HK-2 (cell line): ENCODE results near the gene LUC7L.
"Not testable (repeated sequence)": the region's sequence is repeated elsewhere in the genome, so short reads cannot be mapped to it uniquely, and the experiment has no call there.

Experiments used
- DNase-seq: peaks from one replicate; pipeline ENCODE4 v3.0.0-alpha.2; 2018; ENCODE audit not compliant: unreplicated experiment

Gene LUC7L

DNA sequence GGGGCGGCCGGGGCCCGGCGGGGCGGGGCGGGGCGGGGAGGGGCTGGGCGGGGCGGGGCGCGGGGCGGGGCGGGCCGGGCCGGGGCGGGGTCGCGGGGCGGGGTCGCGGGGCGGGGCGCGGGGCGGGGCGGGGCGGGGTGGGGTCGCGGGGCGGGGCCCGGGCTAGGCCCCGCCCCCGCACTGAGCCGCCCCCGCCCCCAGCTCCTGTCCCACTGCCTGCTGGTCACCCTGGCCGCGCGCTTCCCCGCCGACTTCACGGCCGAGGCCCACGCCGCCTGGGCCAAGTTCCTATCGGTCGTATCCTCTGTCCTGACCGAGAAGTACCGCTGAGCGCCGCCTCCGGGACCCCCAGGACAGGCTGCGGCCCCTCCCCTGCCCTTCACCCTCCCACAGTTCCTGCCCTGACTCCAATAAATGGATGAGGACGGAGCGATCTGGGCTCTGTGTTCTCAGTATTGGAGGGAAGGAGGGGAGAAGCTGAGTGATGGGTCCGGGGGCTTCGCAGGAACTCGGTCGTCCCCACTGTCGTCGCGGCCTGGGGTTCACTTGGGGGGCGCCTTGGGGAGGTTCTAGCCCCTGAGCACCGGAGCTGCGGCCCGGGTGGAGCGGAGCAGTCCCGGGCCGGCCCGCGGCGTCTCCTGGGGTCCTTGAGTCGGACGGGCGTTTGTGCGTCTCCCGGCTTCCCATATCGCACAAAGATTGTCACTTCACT lies 64.3 kb downstream of the LUC7L start:
- DNase-seq, result no peak

DNA sequence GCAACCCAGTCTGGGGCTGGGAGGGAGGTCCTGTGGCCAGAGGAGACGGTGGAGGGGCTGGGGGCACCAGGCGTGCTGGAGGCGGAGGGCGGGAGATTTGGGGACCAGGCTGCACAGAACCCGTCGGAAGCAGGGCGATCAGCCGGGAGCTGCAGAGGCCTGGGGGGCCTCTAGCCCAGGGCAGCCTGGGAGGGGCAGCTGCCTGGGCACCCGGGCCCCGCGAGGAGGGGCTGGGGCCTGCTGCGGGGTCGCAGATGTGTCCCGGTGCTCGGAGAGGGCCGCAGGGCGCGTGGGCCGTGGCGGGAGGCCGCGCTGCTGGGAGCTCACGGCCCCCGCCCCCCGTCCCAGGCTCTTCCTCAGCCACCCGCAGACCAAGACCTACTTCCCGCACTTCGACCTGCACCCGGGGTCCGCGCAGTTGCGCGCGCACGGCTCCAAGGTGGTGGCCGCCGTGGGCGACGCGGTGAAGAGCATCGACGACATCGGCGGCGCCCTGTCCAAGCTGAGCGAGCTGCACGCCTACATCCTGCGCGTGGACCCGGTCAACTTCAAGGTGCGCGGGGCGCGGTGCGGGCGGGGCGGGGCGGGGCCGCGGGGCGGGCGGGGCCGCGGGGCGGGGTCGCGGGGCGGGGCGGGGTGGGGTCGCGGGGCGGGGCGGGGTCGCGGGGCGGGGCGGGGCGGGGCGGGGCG lies 65.0 kb downstream of the LUC7L start:
- not testable (repeated sequence) for DNase-seq

DNA sequence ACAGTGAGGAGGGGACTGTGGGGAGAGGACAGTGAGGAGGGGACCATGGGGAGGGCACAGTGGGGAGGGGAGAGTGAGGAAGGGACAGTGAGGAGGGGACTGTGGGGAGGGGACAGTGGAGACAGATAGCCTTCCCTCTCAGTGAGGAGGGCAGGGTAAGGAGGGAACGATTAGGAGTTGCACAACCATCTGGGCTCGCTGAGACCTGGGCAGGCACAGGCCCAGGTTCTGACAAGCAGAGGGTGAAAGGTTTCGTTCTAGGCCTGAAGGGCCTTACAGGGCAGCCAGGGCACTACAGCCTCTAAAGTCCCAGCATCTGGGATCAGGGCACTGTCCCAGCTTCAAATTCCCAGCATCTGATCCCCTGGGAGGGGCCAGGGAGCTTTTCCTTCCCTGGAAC lies 65.6 kb downstream of the LUC7L start:
- DNase-seq, result not testable (repeated sequence)

DNA sequence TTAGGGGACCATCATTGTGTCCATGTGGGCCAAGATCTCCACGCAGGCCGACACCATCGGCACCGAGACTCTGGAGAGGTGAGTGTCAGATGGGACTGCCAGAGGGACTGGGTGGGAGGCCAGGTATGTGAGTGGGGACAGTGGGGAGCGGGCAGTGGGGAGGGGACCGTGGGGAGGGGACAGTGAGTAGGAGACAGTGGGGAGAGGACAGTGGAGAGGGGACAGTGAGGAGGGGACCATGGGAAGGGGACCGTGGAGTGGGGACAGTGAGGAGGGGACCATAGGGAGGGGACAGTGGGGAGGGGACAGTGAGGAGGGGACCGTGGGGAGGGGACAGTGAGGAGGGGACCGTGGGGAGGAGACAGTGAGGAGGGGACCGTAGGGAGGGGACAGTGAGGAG lies 66.1 kb downstream of the LUC7L start:
- DNase-seq, result not testable (repeated sequence)

DNA sequence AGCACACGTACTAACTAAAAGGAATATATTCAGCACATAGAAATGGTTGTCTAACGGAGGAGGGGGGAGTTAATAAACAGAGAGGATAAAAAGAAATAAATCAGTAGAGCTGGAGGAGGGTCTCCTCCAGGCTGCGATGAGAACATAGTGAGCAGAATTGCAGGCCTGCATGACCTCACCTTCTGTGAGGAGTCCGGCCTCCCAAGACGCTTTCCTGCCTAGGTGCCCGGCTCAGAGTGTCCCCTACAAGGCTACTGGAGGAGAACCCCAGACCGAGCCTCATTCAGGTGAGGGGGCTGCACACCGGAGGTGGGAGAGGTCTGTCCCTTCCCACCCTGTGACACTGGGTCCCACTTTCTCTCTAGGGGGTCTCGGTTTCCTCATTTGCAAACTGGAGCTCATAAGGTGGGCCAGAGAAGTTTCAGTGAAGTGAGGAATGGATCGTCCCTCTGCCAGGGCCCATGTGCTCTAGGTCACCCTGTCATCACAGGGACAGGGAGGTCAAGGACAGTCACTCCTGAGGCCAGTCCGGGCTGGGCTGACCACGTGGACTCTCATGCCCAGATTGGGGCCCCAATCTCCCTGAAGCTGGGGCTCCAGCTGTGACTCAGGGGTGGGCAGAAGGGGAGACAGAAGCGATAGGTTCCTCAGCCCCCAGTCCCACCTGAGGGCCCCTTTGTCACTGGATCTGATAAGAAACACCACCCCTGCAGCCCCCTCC lies 66.8 kb downstream of the LUC7L start:
- DNase-seq, result no peak

DNA sequence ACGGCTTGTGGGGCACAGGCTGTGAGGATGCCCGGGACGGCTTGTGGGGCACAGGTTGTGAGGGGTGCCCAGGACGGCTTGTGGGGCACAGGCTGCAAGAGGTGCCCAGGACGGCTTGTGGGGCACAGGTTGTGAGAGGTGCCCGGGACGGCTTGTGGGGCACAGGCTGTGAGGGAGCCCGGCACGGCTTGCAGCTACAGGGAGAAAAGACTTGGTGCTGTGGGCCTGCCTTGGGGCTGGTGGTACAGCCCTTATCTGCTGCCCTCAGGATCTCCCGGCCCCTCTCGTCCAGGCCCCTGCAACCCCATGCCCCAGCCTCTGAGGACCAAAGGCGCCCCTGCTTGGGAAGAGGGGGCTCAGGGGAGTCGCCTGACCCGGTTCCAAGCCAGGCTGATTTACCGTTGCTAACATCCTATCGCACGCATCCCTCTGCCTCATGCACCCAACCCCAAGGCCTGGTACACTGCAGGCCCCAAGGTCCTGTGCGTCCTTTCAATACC lies 68.5 kb downstream of the LUC7L start:
- DNase-seq, result no peak

DNA sequence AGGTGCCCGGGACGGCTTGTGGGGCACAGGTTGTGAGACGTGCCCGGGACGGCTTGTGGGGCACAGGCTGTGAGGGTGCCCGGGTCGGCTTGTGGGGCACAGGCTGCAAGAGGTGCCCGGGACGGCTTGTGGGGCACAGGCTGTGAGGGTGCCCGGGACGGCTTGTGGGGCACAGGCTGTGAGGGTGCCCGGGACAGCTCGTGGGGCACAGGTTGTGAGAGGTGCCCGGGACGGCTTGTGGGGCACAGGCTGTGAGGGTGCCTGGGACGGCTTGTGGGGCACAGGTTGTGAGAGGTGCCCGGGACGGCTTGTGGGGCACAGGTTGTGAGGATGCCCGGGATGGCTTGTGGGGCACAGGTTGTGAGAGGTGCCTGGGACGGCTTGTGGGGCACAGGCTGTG lies 69.0 kb downstream of the LUC7L start:
- not testable (repeated sequence) for DNase-seq

DNA sequence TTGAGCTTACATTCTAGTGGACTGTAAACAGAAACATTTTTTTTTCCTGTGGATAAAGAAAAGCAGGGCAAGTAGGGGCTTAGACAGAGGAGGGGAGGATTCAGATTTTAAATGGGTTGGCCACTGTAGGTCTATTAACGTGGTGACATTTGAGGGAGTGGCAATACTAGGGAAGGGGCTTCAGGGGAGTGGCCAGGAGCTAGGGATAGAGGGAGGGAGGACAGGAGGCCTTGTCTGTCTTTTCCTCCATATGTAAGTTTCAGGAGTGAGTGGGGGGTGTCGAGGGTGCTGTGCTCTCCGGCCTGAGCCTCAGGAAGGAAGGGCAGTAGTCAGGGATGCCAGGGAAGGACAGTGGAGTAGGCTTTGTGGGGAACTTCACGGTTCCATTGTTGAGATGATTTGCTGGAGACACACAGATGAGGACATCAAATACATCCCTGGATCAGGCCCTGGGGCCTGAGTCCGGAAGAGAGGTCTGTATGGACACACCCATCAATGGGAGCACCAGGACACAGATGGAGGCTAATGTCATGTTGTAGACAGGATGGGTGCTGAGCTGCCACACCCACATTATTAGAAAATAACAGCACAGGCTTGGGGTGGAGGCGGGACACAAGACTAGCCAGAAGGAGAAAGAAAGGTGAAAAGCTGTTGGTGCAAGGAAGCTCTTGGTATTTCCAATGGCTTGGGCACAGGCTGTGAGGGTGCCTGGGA lies 70.0 kb downstream of the LUC7L start:
- no peak for DNase-seq

DNA sequence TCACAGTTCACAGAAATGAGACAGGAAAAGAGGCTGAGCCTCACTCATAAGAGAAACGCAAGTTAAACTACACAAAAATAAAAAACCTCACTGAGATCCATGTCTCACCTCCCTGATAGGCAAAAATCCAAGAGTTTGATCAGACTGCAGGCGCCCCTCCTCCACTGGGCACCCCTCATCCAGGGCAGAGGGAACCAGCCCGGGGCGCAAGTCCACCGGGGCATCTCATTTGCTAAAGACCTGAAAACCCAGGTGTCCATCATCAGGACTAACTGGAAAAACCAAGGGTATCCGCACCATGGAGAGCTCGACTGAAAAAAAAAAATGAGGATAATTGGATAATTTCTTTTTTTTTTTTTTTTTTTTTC lies 74.2 kb downstream of the LUC7L start:
- DNase-seq, result no peak

DNA sequence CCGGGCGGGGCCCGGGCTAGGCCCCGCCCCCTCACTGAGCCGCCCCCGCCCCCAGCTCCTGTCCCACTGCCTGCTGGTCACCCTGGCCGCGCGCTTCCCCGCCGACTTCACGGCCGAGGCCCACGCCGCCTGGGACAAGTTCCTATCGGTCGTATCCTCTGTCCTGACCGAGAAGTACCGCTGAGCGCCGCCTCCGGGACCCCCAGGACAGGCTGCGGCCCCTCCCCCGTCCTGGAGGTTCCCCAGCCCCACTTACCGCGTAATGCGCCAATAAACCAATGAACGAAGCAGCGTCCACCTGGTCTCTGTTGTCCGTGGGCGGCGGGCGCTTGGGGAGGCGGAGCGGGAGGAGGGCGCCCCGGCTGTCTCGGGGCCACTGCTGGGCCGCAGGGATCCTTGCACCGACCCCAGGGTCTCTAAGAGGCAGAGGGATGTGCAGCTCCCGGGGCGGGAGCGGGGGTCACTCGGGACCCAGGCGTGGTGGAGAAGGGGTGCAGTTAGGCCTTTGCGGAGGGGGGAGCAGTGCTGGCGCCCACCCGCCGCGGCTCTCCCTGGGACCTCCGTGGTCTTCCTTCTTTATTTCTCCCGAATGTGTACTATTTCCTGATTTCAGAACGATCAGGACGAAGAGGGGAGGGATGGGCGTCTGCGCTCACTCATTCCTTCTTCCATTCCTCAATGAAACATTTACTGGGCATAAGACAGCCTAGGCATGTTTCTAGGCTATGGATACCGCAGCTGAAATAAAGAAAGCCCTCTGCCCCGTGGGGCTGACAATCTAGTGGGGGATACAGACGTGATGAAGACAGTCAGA lies 74.8 kb downstream of the LUC7L start:
- DNase-seq, result no peak

DNA sequence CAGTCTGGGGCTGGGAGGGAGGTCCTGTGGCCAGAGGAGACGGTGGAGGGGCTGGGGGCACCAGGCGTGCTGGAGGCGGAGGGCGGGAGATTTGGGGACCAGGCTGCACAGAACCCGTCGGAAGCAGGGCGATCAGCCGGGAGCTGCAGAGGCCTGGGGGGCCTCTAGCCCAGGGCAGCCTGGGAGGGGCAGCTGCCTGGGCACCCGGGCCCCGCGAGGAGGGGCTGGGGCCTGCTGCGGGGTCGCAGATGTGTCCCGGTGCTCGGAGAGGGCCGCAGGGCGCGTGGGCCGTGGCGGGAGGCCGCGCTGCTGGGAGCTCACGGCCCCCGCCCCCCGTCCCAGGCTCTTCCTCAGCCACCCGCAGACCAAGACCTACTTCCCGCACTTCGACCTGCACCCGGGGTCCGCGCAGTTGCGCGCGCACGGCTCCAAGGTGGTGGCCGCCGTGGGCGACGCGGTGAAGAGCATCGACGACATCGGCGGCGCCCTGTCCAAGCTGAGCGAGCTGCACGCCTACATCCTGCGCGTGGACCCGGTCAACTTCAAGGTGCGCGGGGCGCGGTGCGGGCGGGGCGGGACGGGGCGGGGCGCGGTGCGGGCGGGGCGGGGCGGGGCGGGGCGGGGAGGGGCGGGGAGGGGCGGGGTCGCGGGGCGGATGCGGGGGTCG lies 75.6 kb downstream of the LUC7L start:
- DNase-seq, result not testable (repeated sequence)

DNA sequence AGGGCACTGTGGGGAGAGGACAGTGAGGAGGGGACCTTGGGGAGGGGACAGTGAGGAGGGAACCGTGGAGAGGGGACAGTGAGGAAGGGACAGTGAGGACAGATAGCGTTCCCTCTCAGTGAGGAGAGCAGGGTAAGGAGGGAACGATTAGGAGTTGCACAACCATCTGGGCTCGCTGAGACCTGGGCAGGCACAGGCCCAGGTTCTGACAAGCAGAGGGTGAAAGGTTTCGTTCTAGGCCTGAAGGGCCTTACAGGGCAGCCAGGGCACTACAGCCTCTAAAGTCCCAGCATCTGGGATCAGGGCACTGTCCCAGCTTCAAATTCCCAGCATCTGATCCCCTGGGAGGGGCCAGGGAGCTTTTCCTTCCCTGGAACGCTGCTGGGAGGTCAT lies 76.1 kb downstream of the LUC7L start:
- DNase-seq, result not testable (repeated sequence)

DNA sequence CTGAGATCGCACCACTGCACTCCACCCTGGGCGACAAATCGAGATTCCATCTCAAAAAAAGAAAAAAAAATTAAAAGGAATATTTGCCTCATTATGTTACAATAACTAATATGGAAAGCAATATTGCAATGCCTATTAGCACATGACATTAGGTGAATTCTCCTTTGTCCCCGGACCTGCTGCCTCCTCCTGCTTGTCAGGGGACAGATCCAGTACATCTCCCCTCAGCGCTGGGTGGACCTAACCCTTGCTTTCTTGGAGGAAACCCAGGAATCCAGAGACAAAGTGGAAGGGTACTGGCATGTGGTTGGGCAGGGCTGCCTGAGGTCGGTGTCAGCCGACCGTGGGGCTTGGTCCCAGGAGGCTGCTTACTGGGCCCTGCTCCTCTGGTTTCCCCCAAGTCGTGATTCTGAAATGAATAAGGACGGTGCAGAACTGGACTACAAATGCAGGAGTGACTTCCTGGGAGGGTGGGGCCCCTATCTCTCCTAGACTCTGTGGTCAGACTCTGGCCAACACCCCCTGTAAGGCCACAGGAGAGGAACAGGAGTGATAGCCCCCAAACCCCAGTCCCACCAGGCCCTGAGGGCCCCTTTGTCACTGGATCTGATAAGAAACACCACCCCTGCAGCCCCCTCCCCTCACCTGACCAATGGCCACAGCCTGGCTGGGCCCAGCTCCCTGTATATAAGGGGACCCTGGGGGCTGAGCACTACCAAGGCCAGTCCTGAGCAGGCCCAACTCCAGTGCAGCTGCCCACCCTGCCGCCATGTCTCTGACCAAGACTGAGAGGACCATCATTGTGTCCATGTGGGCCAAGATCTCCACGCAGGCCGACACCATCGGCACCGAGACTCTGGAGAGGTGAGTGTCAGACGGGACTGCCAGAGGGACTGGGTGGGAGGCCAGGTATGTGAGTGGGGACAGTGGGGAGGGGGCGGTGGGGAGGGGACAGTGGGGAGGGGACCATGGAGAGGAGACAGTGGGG lies 76.8 kb downstream of the LUC7L start, which contains the start of gene HBZ:
Gene HBZ, plus strand, starts transcription at position 504 of the 988 bp plus-strand sequence. Its CDS starts 266 bp downstream, at position 770.
- DNase-seq, result no peak

DNA sequence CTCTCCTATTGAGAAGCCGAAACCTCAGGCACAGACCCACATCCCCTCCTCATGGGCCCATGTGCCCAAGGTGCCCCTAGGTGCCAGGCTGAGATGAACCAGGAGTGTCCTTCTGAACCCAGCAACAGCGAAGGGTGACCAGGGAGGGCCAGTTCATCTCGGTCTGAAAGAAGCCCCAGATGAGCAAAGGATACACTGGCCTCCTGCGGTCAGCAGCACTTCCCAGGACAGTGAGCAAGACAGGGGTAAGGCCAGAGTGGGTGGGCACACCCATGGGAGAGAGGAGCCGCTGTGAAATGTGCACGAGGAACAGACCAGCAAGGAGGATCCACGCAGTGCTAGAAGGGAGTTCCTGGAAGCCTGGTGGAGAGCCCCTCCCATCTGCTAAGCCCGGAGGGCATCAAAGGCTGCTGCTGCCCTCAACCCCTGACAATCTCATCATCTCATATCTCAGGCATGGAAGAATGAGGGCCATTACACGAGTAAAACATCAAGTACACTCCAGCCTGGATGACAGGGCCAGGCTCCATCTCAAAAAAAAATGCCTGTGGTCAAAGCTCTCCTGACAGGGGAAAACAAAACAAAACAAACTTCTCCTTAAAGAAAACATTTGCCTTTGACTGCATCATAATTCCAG lies 80.1 kb downstream of the LUC7L start:
- no peak for DNase-seq

DNA sequence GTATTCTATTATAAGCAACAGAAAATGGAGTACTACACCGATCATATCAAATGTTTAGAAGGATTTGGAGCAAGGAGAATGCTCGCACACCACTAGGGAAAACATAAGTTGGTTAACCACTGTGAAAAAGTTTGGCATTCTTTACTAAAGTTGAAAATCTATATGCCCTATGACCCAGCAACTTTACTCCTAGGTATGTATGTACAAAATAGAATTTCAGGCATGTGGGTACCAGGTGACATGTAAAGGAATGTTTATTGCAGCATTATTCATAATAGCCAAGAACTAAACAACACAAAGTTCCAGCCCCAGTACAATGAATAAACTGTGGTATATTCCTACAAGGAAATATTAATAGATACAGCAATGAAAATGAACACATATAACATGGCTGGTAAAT lies 82.6 kb downstream of the LUC7L start:
- DNase-seq, result no peak

DNA sequence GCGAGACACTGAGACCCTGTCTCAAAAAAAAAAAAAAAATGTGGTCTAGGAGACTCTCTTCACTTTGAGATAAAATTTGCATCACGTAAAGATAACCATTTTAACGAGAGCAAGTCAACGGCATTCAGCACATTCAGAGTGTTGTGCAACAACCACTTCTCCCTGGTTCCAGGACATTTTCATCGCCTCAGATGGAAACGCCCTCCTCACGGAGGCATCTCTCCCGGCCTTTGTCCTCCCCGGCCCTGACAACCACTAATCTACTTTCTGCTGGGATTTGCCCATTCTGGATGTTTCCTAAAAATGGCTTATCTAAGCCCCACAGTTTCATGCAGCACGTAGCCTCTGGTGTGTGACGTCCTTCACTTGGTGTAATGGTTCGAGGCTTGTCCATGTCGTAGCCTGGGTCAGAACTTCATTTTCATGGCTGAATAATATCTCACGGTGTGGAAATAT lies 84.4 kb downstream of the LUC7L start:
- no peak for DNase-seq

DNA sequence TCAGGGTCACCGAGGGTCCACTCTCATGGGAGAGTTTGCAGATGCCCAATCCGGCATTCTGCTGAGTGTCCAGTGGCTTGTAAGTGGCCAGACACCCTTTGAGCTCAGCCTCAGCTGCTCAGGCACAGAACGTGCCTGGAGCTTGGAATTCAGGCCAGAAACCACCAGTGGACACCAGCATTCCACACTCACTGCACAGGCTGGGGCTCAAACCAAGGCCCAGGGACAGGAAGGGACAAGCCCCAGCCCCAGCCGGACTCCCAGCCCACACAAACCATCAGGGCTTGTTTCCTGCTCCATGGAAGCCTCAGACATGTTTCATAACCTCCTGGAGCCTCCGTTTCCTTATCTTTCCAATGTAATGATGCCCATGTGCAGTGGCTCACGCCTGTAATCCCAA lies 85.8 kb downstream of the LUC7L start:
- no peak for DNase-seq

DNA sequence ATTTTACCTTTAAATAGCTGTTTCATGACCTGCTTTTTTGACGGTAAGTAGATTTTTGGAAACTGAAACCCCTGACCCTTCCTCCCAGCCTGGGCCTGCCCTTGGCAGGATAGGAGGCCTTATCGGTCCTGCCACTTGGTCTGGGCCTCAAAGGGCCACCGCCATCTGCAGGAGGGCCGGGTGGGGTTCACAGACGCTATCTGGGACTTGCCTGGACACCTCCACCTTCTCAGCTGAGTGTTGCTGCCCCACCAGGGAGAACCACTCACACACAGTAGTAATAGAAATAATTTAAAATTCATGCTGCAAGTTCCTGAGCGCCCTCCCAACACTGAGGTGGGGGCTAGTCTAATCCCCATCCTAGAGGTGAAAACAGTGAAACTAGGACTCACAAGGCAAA lies 86.2 kb downstream of the LUC7L start:
- DNase-seq, result no peak
